ENCODE measurements around the gene FAS.

FAS gene

GRCh38 chr10:88975377-88975720, 15.2 kb upstream of the FAS start:
- no peak for TF ChIP-seq CTCF (IDR thresholded peaks at IDR 0.05; ENCODE audit: borderline replicate concordance, control extremely low read depth, extremely low read depth, insufficient read depth, missing control alignments)
- in situ Hi-C loops (cut with MboI; ENCODE audit: low sequenced_read_pairs, unreplicated experiment) = no loop called here
- DNase-seq (ENCODE audit: low spot score) = no peak

- no peak for DNase-seq (ENCODE audit: low spot score)
- in situ Hi-C loops (cut with MboI; ENCODE audit: low sequenced_read_pairs, unreplicated experiment) = no loop called here
- TF ChIP-seq CTCF (IDR thresholded peaks at IDR 0.05; ENCODE audit: borderline replicate concordance, control extremely low read depth, extremely low read depth, insufficient read depth, missing control alignments) = no peak
Observed at GRCh38 chr10:88978463-88978862, 12.1 kb upstream of the FAS start.

- TF ChIP-seq CTCF (IDR thresholded peaks at IDR 0.05; ENCODE audit: borderline replicate concordance, control extremely low read depth, extremely low read depth, insufficient read depth, missing control alignments) = no peak
- no peak for DNase-seq (ENCODE audit: low spot score)
- in situ Hi-C loops (cut with MboI; ENCODE audit: low sequenced_read_pairs, unreplicated experiment) = no loop called here
Observed at GRCh38 chr10:88979153-88979562, 11.4 kb upstream of the FAS start.

DNA sequence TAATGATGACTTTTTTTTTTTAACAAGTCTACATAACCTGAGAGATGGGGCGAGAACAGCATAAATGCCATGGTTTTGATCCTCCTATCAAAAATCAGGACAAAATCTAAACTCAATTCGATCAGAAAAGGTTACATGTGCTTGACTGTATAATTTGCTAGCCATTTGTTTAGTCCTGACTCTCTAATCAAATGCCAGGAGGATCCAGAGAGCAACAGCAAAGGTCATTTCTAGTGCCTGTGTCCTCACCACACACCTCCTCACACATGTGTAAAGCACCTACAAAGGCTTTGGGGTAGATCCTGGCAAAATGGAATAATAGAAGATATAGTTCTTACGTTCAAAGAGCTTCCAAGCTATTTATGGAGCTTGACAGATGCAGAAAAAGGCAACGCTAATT, 11.0 kb upstream of the FAS start:
- in situ Hi-C loops (cut with MboI; ENCODE audit: low sequenced_read_pairs, unreplicated experiment) = no loop called here
- no peak for TF ChIP-seq CTCF (IDR thresholded peaks at IDR 0.05; ENCODE audit: borderline replicate concordance, control extremely low read depth, extremely low read depth, insufficient read depth, missing control alignments)
- no peak for DNase-seq (ENCODE audit: low spot score)

- in situ Hi-C loops (cut with MboI; ENCODE audit: low sequenced_read_pairs, unreplicated experiment) = no loop called here
- no peak for DNase-seq (ENCODE audit: low spot score)
- no peak for TF ChIP-seq CTCF (IDR thresholded peaks at IDR 0.05; ENCODE audit: borderline replicate concordance, control extremely low read depth, extremely low read depth, insufficient read depth, missing control alignments)
Observed at GRCh38 chr10:88980247-88980646, 10.4 kb upstream of the FAS start.

GRCh38 chr10:88980800-88981199, 9.8 kb upstream of the FAS start:
- in situ Hi-C loops (cut with MboI; ENCODE audit: low sequenced_read_pairs, unreplicated experiment) = no loop called here
- DNase-seq (ENCODE audit: low spot score) = no peak
- no peak for TF ChIP-seq CTCF (IDR thresholded peaks at IDR 0.05; ENCODE audit: borderline replicate concordance, control extremely low read depth, extremely low read depth, insufficient read depth, missing control alignments)

DNA sequence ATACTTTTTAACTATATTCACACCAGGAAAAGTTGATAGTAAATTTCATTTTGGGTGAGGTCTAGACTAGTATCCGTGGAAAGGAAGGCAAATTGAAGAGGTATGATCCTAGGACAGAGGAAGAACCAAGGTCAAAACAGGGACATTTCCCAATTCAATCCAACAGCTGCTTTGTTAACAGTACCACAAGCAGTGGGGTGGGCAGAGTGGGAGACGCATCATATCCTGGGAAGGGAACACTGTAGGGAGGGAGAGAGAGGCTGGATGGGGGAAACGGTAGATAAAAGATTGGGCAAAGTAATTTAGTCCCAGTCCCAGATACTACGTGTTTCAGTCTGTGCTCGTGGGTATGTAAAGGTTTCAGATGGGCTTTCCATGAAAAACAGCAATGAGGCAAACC, 9.2 kb upstream of the FAS start:
- DNase-seq (ENCODE audit: low spot score) = no peak
- no peak for TF ChIP-seq CTCF (IDR thresholded peaks at IDR 0.05; ENCODE audit: borderline replicate concordance, control extremely low read depth, extremely low read depth, insufficient read depth, missing control alignments)
- in situ Hi-C loops (cut with MboI; ENCODE audit: low sequenced_read_pairs, unreplicated experiment) = no loop called here
